K562 (cell line): ENCODE data around the gene COL1A2.

Experiments used
- CHD2 ChIP-seq: IDR thresholded peaks from 2 replicates; pipeline ENCODE4 v1.6.1; 2011; ENCODE audit warnings: low read depth, low read length
- E2F6 ChIP-seq, 2 experiments: IDR thresholded peaks; 2 replicates each; pipeline ENCODE4 v1.6.1; 2011; ENCODE audit warnings: borderline replicate concordance in 1 of 2, control low read depth in 1 of 2, low read depth in 1 of 2, low read length in 1 of 2, mild to moderate bottlenecking in 1 of 2, mixed read lengths in 1 of 2, moderate library complexity in 1 of 2; ENCODE audit not compliant: insufficient read depth in 1 of 2, insufficient read length in 1 of 2, poor library complexity in 1 of 2, severe bottlenecking in 1 of 2; ENCODE audit errors: extremely low read depth in 1 of 2
- FOXJ3 ChIP-seq: sonication (generic); formaldehyde crosslinking; IDR thresholded peaks from 2 replicates; pipeline ENCODE4 v1.4.0; 2020; ENCODE audit warnings: mild to moderate bottlenecking, missing genetic modification reagents
- HNRNPUL1 ChIP-seq: fragments of 200-400 bp; formaldehyde crosslinking; IDR thresholded peaks from 2 replicates; pipeline ENCODE4 v1.6.1; 2017; ENCODE audit warnings: low read length
- MAFK ChIP-seq: IDR thresholded peaks from 2 replicates; pipeline ENCODE4 v1.6.1; 2011; ENCODE audit warnings: low read length, improper control_type of control experiment
- MAZ ChIP-seq, 2 experiments: fragments of 450-650 bp in 1 of 2; sonication (generic) in 1 of 2; formaldehyde crosslinking; IDR thresholded peaks in 1 of 2; conservative IDR thresholded peaks in 1 of 2; 2 replicates each; pipeline versions ENCODE4 v1.4.0 to v1.5.0; 2020; ENCODE audit warnings: mild to moderate bottlenecking in 1 of 2, missing genetic modification reagents in 1 of 2
- NFRKB ChIP-seq: fragments of 450-650 bp; IDR thresholded peaks from 2 replicates; pipeline ENCODE4 v1.6.1; 2016; ENCODE audit warnings: low read depth
- RBBP5 ChIP-seq: fragments of 200-600 bp; sonication (generic); IDR thresholded peaks from 2 replicates; pipeline ENCODE4 v1.6.1; 2012; ENCODE audit warnings: borderline replicate concordance, mild to moderate bottlenecking, low read length, control low read depth, inconsistent platforms; ENCODE audit not compliant: insufficient read depth, poor library complexity, severe bottlenecking
- SMC3 ChIP-seq: conservative IDR thresholded peaks from 2 replicates; pipeline ENCODE4 v1.6.1; 2011; ENCODE audit warnings: low read depth, low read length, improper control_type of control experiment; ENCODE audit not compliant: insufficient read depth
- YY1 ChIP-seq, 3 experiments: IDR thresholded peaks; 2 replicates each; pipeline ENCODE4 v1.6.1; 2011; ENCODE audit warnings: low read length in 2 of 3, mild to moderate bottlenecking in 2 of 3, moderate library complexity in 2 of 3, borderline replicate concordance in 1 of 3, control low read depth in 1 of 3, low read depth in 1 of 3; ENCODE audit not compliant: insufficient read depth in 3 of 3, insufficient replicate concordance in 2 of 3, control insufficient read depth in 1 of 3, insufficient read length in 1 of 3; ENCODE audit errors: extremely low read depth in 1 of 3
- ZNF121 ChIP-seq: sonication (generic); formaldehyde crosslinking; conservative IDR thresholded peaks from 2 replicates; pipeline ENCODE4 v1.8.0; 2022; ENCODE audit warnings: missing genetic modification reagents
- ZNF785 ChIP-seq: fragments of 250-450 bp; sonication (Bioruptor Pico); IDR thresholded peaks from 2 replicates; pipeline ENCODE4 v1.4.0; 2020; ENCODE audit warnings: mild to moderate bottlenecking
- TF ChIP-seq, protein P1 (sequence below), 3 experiments: IDR thresholded peaks in 2 of 3; conservative IDR thresholded peaks in 1 of 3; 2 replicates each; pipeline ENCODE4 v1.5.1; 2011 to 2012; ENCODE audit warnings: low read length in 3 of 3, mild to moderate bottlenecking in 3 of 3, control low read depth in 2 of 3, improper control_type of control experiment in 1 of 3, inconsistent platforms in 1 of 3, low read depth in 1 of 3, mixed read lengths in 1 of 3, moderate library complexity in 1 of 3; ENCODE audit not compliant: insufficient read depth in 2 of 3

GRCh38 chr7:94397722-94398121 lies 3.0 kb downstream of the COL1A2 start:
- TF ChIP-seq CHD2 (no peak), MAZ (CRISPR knock-in tag; conservative IDR thresholded peaks at IDR 0.05 in 1 of 2, IDR thresholded peaks at IDR 0.05 in 1 of 2) (no peak), RBBP5 (no peak), E2F6 (IDR thresholded peaks at IDR 0.05; ENCODE audit: borderline replicate concordance in 1 of 2, extremely low read depth in 1 of 2, insufficient read depth in 1 of 2, insufficient read length in 1 of 2, low read depth in 1 of 2, low read length in 1 of 2, poor library complexity in 1 of 2, severe bottlenecking in 1 of 2) (no peak), MAFK (no peak), YY1 (IDR thresholded peaks at IDR 0.05; ENCODE audit: borderline replicate concordance in 1 of 3, control insufficient read depth in 1 of 3, extremely low read depth in 1 of 3, insufficient read depth in 3 of 3, insufficient read length in 1 of 3, insufficient replicate concordance in 2 of 3, low read depth in 1 of 3, low read length in 2 of 3) (no peak), NFRKB (no peak), FOXJ3 (CRISPR knock-in tag) (no peak), ZNF121 (no peak), ZNF785 (CRISPR knock-in tag) (no peak), HNRNPUL1 (no peak), SMC3 (no peak)
- TF ChIP-seq, protein P1, sequence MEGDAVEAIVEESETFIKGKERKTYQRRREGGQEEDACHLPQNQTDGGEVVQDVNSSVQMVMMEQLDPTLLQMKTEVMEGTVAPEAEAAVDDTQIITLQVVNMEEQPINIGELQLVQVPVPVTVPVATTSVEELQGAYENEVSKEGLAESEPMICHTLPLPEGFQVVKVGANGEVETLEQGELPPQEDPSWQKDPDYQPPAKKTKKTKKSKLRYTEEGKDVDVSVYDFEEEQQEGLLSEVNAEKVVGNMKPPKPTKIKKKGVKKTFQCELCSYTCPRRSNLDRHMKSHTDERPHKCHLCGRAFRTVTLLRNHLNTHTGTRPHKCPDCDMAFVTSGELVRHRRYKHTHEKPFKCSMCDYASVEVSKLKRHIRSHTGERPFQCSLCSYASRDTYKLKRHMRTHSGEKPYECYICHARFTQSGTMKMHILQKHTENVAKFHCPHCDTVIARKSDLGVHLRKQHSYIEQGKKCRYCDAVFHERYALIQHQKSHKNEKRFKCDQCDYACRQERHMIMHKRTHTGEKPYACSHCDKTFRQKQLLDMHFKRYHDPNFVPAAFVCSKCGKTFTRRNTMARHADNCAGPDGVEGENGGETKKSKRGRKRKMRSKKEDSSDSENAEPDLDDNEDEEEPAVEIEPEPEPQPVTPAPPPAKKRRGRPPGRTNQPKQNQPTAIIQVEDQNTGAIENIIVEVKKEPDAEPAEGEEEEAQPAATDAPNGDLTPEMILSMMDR (IDR thresholded peaks at IDR 0.05 in 2 of 3, conservative IDR thresholded peaks at IDR 0.05 in 1 of 3; ENCODE audit: insufficient read depth in 2 of 3, low read depth in 1 of 3, low read length in 3 of 3): no peak
